HAP-1 (cell line): ENCODE data around the gene GFY.
"Not testable (repeated sequence)": the region's sequence is repeated elsewhere in the genome, so short reads cannot be mapped to it uniquely, and the experiment has no call there.

Experiments used
- DNase-seq, 2 experiments: peaks; one replicate each; pipeline ENCODE4 v3.0.0-alpha.2; 2016 to 2020; ENCODE audit warnings: low spot score in 2 of 2
- H3K27me3 ChIP-seq: fragments of 250-450 bp; sonication (Bioruptor Pico); 2 replicates; pipeline ENCODE4 v1.5.1; 2020; ENCODE audit warnings: low read depth, mild to moderate bottlenecking, moderate library complexity
- H3K36me3 ChIP-seq: fragments of 250-450 bp; sonication (Bioruptor Pico); replicated peaks from 2 replicates; pipeline ENCODE4 v1.5.1; 2020; ENCODE audit warnings: mild to moderate bottlenecking
- H3K4me1 ChIP-seq: fragments of 250-450 bp; sonication (Bioruptor Pico); 2 replicates; pipeline ENCODE4 v1.5.1; 2020; ENCODE audit warnings: mild to moderate bottlenecking
- H3K4me3 ChIP-seq: fragments of 250-450 bp; sonication (Bioruptor Pico); 2 replicates; pipeline ENCODE4 v1.5.1; 2020; ENCODE audit warnings: mild to moderate bottlenecking, moderate library complexity
- H3K9me3 ChIP-seq: fragments of 250-450 bp; sonication (Bioruptor Pico); 2 replicates; pipeline ENCODE4 v1.5.1; 2020; ENCODE audit warnings: mild to moderate bottlenecking, moderate library complexity
- in situ Hi-C: fragments of 300-500 bp; cut with MboI; formaldehyde crosslinking; loops from 3 replicates; pipeline ENCODE4 v1.14.3; 2020; ENCODE audit warnings: low sequenced_read_pairs, inconsistent platforms, mixed read lengths

GFY gene

DNA sequence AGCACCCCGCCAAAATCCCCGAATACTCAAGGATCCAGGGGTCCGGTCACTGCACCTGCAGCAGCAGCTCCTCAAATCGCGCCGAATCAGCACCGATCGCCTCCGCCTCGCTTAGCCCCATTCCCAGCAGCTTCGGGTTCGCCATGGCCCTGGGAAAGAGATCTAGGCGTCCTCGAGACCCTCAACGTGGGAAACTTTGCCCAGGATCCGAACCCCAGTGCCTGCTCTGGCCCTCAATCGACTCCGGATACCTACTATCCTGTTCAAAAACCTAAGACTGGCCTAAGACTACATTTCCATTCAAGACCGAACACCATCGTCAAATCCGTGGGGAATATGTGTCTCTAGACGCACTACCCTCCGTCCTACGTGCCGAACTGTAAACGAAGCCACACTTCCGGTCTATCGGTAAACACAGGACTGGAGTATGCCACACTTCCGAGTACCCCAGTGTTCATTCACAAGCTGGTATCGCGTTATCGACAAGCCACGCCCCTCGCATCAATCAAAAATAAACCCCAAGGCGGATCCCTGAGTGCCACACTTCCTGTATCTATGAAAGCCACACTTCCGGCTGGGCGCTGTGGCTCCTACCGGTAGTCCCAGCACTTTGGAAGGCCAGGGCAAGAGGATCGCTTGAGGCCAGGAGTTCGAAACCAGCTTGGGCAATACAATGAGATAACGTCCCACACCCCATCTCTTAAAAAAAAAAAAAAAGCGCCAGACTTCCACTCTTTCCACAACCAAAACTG is 26.4 kb downstream of the GFY start, which contains the start of gene PIH1D1:
PIH1D1 (minus strand) TSS at position 385 of the 752 bp plus-strand sequence; CDS start at position 145, 240 bp downstream.
- no peaks in the 10 kb centered on the region for H3K9me3 ChIP-seq
- in situ Hi-C loops = no loop called here
- H3K27me3 ChIP-seq = no peaks in the 10 kb centered on the region
- H3K4me1 ChIP-seq = peaks cover 3% of the 10 kb centered on the region; the same call in 1 of the 2 replicates
- DNase-seq = peak; percentile 98
- peak within 1 kb of the TSS; percentile 90 for H3K4me3 ChIP-seq
- H3K36me3 ChIP-seq = peaks cover 32% of the 10 kb centered on the region

DNA sequence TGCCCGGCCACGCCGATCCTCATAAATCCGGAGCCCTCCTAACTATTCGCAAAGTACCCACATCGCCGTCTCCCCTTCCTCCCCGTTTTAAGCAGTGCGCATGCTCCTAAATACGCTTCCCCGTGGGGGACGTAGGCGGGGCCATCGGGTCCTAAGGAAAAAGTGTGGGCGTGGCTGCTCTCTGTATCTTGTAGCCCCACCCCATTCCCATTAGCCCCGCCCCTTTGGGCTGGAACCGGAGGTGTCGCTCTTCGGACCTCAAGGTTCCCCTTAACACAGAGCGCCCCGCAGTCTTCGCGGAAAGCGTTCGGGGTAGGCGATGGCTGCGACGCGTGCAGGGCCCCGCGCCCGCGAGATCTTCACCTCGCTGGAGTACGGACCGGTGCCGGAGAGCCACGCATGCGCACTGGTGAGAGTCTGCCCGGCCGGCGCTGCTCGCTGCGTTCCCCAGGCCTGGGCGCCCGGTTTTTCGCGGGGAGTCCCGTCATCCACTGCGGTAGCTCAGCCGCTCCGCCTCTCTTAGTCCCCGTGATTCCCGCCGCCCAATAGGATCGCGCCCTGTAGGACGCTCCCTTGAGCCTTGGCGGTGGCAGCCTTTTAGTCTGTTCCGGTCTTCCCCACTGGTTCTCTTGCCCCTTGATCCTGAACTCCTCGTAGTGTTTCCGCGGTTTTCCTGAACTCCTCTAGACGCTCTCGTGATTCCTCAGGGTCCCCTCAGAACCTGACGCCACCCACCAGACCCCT is 28.0 kb downstream of the GFY start, which contains the start of gene ALDH16A1:
ALDH16A1 (plus strand) TSS at position 213 of the 744 bp plus-strand sequence; CDS start at position 320, 107 bp downstream.
- in situ Hi-C loops = no loop called here
- peaks cover 21% of the 10 kb centered on the region for H3K36me3 ChIP-seq
- H3K4me1 ChIP-seq = peaks cover 3% of the 10 kb centered on the region; the same call in 1 of the 2 replicates
- peak; percentile 96 to 98 for DNase-seq
- peak within 1 kb of the TSS; percentile 90 for H3K4me3 ChIP-seq
- no peaks in the 10 kb centered on the region for H3K27me3 ChIP-seq
- H3K9me3 ChIP-seq = no peaks in the 10 kb centered on the region

DNA sequence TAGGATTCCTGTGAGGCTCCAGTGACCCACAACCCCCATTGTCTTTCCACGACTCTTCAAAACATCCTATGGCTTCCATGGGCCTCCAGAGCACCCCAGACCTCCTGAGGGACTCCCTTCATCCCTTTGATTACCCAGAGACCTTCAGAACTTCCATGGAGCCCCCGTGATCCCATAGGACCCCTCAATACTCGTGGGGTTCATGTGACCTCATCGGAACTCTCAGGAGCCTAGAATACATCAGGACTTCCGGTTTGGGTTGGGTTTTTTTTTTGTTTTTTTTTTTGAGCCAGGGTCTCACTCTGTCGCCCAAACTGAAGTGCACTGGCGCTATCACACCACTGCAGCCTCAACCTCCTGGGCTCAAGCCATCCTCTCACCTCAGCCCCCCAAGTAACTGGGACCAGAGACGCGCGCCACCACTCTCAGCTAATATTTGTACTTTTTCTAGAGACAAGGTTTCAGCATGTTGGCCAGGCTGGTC is 28.6 kb downstream of the GFY start:
- in situ Hi-C loops = no loop called here
- H3K36me3 ChIP-seq = peaks cover 15% of the 10 kb centered on the region
- peak overlapping the region; percentile 90 for H3K4me3 ChIP-seq
- H3K4me1 ChIP-seq = peaks cover 3% of the 10 kb centered on the region; the same call in 1 of the 2 replicates
- no peak for DNase-seq
- H3K27me3 ChIP-seq = no peaks in the 10 kb centered on the region
- no peaks in the 10 kb centered on the region for H3K9me3 ChIP-seq

DNA sequence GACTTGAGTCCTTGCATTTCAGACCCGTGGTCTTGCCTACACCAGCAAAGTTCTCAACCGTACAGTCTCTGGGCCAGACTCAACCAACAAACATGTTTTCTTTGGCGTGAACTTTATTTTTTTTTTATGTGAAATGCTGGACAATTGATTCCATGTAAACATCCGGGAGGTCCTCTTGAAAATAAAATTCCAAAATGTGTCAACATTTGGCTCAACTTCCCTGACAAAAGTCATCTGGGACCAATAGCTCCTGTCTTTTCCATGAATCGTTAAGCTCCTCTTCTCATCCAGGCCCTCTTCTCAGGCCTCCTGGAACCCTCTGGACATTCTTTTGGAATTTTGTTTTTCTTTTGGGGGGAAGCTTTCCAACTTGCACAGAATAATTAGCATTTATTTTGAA is 30.6 kb downstream of the GFY start:
- no peaks in the 10 kb centered on the region for H3K27me3 ChIP-seq
- peaks cover 3% of the 10 kb centered on the region; the same call in 1 of the 2 replicates for H3K4me1 ChIP-seq
- in situ Hi-C loops = no loop called here
- H3K4me3 ChIP-seq = no peak overlapping the region
- no peaks in the 10 kb centered on the region; the same call in 1 of the 2 replicates for H3K36me3 ChIP-seq
- no peak for DNase-seq
- no peaks in the 10 kb centered on the region for H3K9me3 ChIP-seq

DNA sequence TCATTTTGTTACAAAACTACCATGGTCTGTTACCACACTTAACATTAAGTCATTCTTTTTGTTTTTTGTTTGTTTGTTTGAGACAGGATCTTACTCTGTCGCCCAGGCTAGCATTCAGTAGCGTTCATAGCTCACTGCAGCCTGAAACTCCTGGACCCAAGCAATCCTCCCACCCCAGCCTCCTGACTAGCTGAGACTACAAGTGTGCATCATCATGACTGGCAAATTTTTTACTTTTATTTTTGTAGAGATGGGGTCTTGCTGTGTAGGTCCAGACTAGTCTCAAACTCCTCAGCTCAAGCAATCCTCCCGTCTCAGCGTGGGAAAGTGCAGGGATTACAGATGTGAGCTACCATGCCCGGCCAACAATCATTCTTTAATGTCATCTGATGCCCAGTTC is 31.1 kb downstream of the GFY start:
- Histone ChIP-seq H3K27me3 (no peaks in the 10 kb centered on the region), H3K4me1 (peaks cover 3% of the 10 kb centered on the region; the same call in 1 of the 2 replicates), H3K4me3 (no peak overlapping the region), H3K9me3 (no peaks in the 10 kb centered on the region), H3K36me3 (no peaks in the 10 kb centered on the region; the same call in 1 of the 2 replicates)
- DNase-seq = no peak
- in situ Hi-C loops = no loop called here

DNA sequence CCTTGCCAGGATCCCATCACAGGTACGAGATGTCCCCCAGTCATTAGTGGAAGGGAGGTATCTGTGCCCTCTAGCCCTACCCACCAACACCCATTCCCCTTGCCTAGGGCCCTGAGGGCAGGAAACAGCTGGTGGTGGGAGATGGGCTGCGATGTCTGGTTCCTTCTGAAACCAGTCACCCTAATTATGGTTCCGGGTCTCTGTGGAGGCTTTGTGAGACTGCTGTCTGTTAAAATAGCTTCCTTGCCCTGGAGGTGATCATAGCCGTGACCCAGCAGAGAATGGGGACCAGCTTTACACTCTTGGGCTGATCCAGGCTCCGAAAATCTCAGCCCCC is 33.3 kb downstream of the GFY start:
- in situ Hi-C loops = no loop called here
- H3K4me1 ChIP-seq = peaks cover 3% of the 10 kb centered on the region; the same call in 1 of the 2 replicates
- H3K27me3 ChIP-seq = no peaks in the 10 kb centered on the region
- H3K9me3 ChIP-seq = no peaks in the 10 kb centered on the region
- no peak for DNase-seq
- H3K4me3 ChIP-seq = no peak overlapping the region
- H3K36me3 ChIP-seq = no peaks in the 10 kb centered on the region; the same call in 1 of the 2 replicates

DNA sequence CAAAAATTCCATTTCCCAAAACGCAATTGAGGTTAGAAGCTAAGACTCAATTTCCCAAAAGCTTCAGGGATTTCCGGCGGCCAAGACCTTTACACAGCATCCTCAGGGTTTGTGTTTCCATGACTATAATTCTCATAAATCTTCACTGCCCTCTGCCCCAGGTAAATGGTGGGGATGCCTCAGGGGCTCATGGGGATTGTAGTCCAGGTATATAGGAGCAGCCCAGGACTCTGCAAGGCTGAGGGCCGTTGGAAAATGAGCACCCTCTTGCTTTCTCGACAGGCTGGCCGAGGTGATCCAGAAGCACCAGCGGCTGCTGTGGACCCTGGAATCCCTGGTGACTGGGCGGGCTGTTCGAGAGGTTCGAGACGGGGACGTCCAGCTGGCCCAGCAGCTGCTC is 34.2 kb downstream of the GFY start:
- in situ Hi-C loops = no loop called here
- Histone ChIP-seq H3K4me1 (no peaks in the 10 kb centered on the region), H3K27me3 (no peaks in the 10 kb centered on the region), H3K9me3 (no peaks in the 10 kb centered on the region), H3K36me3 (no peaks in the 10 kb centered on the region; the same call in 1 of the 2 replicates), H3K4me3 (no peak overlapping the region)
- no peak for DNase-seq

DNA sequence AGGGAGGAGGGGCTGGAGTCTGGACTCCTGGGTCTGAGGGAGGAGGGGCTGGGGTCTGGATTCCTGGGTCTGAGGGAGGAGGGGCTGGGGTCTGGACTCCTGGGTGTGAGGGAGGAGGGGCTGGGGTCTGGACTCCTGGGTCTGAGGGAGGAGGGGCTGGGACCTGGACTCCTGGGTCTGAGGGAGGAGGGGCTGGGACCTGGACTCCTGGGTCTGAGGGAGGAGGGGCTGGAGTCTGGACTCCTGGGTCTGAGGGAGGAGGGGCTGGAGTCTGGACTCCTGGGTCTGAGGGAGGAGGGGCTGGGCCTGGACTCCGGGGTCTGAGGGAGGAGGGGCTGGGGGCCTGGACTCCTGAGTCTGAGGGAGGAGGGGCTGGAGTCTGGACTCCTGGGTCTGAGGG is 35.9 kb downstream of the GFY start:
- DNase-seq, H3K4me3 ChIP-seq, H3K36me3 ChIP-seq, H3K27me3 ChIP-seq, H3K4me1 ChIP-seq, in situ Hi-C loops, H3K9me3 ChIP-seq: not testable (repeated sequence)

DNA sequence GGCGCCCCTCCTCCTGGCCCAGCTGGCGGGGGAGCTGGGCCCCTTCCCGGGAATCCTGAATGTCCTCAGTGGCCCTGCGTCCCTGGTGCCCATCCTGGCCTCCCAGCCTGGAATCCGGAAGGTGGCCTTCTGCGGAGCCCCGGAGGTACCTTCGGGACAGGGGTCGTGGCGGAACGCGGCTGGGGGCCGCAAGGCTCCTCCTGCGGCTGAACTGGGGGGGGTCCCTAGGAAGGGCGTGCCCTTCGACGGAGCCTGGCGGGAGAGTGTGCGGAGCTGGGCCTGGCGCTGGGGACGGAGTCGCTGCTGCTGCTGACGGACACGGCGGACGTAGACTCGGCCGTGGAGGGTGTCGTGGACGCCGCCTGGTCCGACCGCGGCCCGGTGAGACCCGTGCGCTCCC is 36.5 kb downstream of the GFY start:
- in situ Hi-C loops = no loop called here

DNA sequence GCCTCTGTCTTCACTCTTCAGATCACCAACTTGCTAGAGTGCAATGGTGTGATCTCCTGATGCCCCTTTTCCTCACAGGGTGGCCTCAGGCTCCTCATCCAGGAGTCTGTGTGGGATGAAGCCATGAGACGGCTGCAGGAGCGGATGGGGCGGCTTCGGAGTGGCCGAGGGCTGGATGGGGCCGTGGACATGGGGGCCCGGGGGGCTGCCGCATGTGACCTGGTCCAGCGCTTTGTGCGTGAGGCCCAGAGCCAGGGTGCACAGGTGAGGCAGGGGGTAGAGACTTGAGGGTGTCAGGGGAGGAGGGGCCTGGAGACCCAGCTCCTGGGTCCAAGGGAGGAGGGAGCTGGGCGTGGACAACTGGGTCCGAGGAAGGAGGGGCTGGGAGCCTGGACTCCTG is 37.3 kb downstream of the GFY start:
- Histone ChIP-seq H3K4me1 (no peaks in the 10 kb centered on the region), H3K36me3 (no peaks in the 10 kb centered on the region; the same call in 1 of the 2 replicates), H3K4me3 (no peak overlapping the region), H3K27me3 (no peaks in the 10 kb centered on the region), H3K9me3 (no peaks in the 10 kb centered on the region)
- in situ Hi-C loops = no loop called here
- no peak for DNase-seq

More for the DNA sequence above, 36.5 kb downstream of the GFY start:
- no peaks in the 10 kb centered on the region; the same call in 1 of the 2 replicates for H3K36me3 ChIP-seq
- DNase-seq = no peak
- H3K9me3 ChIP-seq = no peaks in the 10 kb centered on the region
- H3K4me3 ChIP-seq = no peak overlapping the region
- no peaks in the 10 kb centered on the region for H3K4me1 ChIP-seq
- H3K27me3 ChIP-seq = no peaks in the 10 kb centered on the region

DNA sequence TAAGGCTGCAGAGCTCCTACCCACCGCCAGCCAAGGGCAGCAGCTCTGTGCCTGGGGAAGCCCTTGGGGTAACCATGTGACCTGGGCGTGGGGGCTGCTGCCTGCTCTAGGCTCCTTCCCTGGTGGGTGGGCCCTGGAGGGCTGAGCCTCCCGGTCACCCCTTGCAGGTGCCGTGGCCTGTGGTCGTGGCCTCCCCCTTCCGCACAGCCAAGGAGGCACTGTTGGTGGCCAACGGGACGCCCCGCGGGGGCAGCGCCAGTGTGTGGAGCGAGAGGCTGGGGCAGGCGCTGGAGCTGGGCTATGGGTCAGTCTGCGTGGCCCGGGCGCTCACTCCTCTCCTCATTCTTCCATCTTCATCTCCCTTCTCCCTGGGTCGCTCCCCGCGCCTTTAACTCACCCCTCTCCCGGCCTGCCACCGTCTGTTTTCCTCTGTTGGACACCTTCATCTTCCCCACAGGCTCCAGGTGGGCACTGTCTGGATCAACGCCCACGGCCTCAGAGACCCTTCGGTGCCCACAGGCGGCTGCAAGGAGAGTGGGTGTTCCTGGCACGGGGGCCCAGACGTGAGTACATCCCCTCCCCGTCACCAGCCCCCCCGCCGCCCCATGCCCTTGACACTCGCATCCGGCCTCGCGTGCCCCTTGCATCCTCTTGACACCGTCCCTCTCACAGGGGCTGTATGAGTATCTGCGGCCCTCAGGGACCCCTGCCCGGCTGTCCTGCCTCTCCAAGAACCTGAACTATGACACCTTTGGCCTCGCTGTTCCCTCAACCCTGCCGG is 39.0 kb downstream of the GFY start:
- DNase-seq = no peak
- Histone ChIP-seq H3K4me1 (peaks cover 1% of the 10 kb centered on the region), H3K4me3 (no peak overlapping the region), H3K9me3 (no peaks in the 10 kb centered on the region), H3K36me3 (no peaks in the 10 kb centered on the region; the same call in 1 of the 2 replicates), H3K27me3 (no peaks in the 10 kb centered on the region)
- in situ Hi-C loops = no loop called here

DNA sequence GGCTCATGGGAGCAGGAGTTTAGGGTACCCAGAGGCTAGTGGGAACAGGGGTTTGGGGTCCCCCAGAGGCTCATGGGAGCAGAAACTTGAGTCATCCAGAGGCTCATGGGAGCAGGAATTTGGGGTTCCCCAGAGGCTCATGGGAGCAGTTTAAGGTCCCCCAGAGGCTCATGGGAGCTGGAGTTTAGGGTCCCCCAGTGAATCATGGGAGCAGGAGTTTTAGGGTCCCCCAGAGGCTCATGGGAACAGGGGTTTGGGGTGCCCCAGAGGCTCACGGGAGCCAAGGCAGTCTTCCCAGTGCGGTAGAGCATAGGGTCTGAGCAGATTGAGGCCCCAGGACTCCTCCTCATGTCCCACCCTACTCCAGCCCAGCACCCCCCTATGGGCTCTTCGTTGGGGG is 40.2 kb downstream of the GFY start:
- Histone ChIP-seq H3K9me3 (no peaks in the 10 kb centered on the region), H3K27me3 (no peaks in the 10 kb centered on the region), H3K4me3 (no peak overlapping the region), H3K4me1 (peaks cover 3% of the 10 kb centered on the region), H3K36me3 (peaks cover 6% of the 10 kb centered on the region; the same call in 1 of the 2 replicates)
- in situ Hi-C loops = no loop called here
- DNase-seq = no peak

DNA sequence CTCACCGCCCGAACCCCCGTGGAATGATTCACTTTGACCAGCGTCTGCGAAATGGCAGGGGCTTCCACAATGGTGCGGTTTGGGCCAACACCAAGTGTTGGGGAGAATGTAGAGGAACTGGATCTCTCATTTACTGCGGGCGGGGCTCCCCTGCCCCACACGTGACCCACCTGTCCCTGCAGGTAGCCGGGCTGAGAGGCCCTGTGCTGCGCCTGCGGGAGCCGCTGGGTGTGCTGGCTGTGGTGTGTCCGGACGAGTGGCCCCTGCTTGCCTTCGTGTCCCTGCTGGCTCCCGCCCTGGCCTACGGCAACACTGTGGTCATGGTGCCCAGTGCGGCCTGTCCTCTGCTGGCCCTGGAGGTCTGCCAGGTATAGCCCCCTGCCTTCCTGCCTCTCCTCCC is 43.0 kb downstream of the GFY start:
- Histone ChIP-seq H3K4me3 (no peak overlapping the region), H3K27me3 (no peaks in the 10 kb centered on the region), H3K4me1 (peaks cover 3% of the 10 kb centered on the region), H3K36me3 (peaks cover 6% of the 10 kb centered on the region; the same call in 1 of the 2 replicates), H3K9me3 (no peaks in the 10 kb centered on the region)
- in situ Hi-C loops = no loop called here
- no peak for DNase-seq
